IPS DF 6.9 (cell line): ENCODE data around the gene ACSL6.

Experiments used
- DNase-seq: peaks from one replicate; pipeline ENCODE4 v3.0.0-alpha.2; 2013; ENCODE audit warnings: low read depth, low spot score
- H3K27ac ChIP-seq: one replicate; pipeline ENCODE4 v1.5.1; 2013; ENCODE audit warnings: low read length, control low read depth
- H3K27me3 ChIP-seq: 2 replicates; pipeline ENCODE4 v1.6.1; 2013; ENCODE audit warnings: mild to moderate bottlenecking, low read length; ENCODE audit not compliant: control insufficient read depth, insufficient read depth
- H3K36me3 ChIP-seq: 2 replicates; pipeline ENCODE4 v1.6.1; 2013; ENCODE audit warnings: low read length; ENCODE audit not compliant: control insufficient read depth, insufficient read depth
- H3K4me1 ChIP-seq: 2 replicates; pipeline ENCODE4 v1.6.1; 2013; ENCODE audit warnings: low read length; ENCODE audit not compliant: control insufficient read depth, insufficient read depth
- H3K4me3 ChIP-seq: 2 replicates; pipeline ENCODE4 v1.5.1; 2013; ENCODE audit warnings: mild to moderate bottlenecking, low read length
- H3K9me3 ChIP-seq: 2 replicates; pipeline ENCODE4 v1.6.1; 2013; ENCODE audit warnings: low read length, inconsistent platforms; ENCODE audit not compliant: control insufficient read depth, insufficient read depth
- WGBS: extraction: QIAGEN DNeasy Blood & Tissue Kit; methylation state at CpG from one replicate; pipeline ENCODE4 v1.1.7; 2013; ENCODE audit warnings: mixed read lengths, missing lambda C conversion rate; ENCODE audit not compliant: insufficient read length, insufficient coverage; 5-methylcytosine and 5-hydroxymethylcytosine counted together

The ACSL6 gene

GRCh38 chr5:132044207-132044606 lies 32.7 kb upstream of the ACSL6 start:
- Histone ChIP-seq H3K9me3 (no peaks in the 10 kb centered on the region), H3K27me3 (no peaks in the 10 kb centered on the region), H3K4me3 (no peak overlapping the region), H3K27ac (no peak overlapping the region), H3K4me1 (0 out of 2 replicates have a peak, but pooled peaks cover 3% of the 10 kb centered on the region), H3K36me3 (no peaks in the 10 kb centered on the region)
- WGBS: no CpG with 5 or more reads among the region's 10 CpGs
- no peak for DNase-seq

DNA sequence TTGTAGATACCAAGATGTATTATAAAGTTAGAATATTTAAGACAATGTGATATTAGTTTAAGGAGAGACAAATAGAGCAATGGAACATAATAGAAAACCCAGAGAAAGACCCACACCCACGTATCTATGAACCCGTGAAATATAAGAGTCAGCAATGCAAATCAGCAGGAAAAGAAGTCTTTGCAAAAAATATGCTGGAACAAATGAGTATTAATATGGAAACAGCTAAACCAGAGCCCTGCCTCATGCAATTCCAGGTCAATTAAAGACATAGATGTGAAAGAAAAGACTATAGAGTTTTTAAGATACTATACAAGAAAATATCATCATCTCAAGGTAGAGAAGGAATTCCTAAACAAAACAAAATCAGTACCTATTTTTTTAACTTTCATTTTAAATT lies 25.9 kb upstream of the ACSL6 start:
- H3K9me3 ChIP-seq: no peaks in the 10 kb centered on the region
- H3K27me3 ChIP-seq: no peaks in the 10 kb centered on the region
- WGBS: no CpG with 5 or more reads among the region's 2 CpGs
- H3K36me3 ChIP-seq: no peaks in the 10 kb centered on the region
- H3K27ac ChIP-seq: no peak overlapping the region
- H3K4me1 ChIP-seq: no peaks in the 10 kb centered on the region
- H3K4me3 ChIP-seq: no peak overlapping the region
- no peak for DNase-seq

DNA sequence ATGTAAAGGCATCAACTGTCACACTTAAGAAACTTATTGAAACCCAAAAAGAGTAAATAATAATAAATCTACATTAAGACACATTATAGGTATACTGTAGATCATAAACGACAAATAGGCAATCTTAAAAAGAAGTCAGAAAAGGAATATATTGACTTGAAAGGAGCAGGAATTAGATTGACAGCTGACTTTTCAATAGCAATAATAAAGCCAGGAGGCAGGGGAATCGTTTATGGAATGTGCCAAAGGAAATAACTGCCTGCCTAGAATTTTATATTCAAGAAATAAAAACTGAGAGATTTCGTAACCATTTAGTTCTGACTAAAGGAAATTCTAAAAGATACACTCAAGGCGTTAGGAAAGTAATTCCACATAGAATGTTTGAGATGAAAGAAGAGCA lies 21.7 kb upstream of the ACSL6 start:
- no peak overlapping the region for H3K4me3 ChIP-seq
- H3K9me3 ChIP-seq: no peaks in the 10 kb centered on the region
- H3K27me3 ChIP-seq: no peaks in the 10 kb centered on the region
- DNase-seq: no peak
- H3K27ac ChIP-seq: no peak overlapping the region
- no peaks in the 10 kb centered on the region for H3K36me3 ChIP-seq
- H3K4me1 ChIP-seq: no peaks in the 10 kb centered on the region
- WGBS: no CpG with 5 or more reads among the region's 4 CpGs

DNA sequence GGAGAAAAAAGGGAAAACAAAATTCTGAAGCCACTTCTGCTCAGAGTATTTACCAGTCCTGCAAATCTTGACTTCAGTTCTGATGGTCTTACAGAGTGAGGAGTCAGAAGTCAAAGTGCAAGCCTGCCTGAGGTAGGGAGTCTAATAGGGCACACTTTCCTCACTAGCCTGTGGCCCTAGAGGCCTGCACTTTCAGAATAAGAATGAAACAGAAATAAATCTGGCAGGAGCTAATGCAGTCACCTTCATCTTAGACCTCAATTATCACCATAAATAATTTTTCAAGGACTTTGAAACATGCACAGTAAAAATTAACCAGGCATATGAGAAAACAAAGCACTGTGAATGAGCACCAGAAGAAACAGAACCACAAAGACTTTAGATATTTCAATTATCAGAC lies 20.7 kb upstream of the ACSL6 start:
- H3K36me3 ChIP-seq: no peaks in the 10 kb centered on the region
- no peaks in the 10 kb centered on the region for H3K27me3 ChIP-seq
- no peak for DNase-seq

GRCh38 chr5:132030610-132031009 lies 19.2 kb upstream of the ACSL6 start:
- no peak overlapping the region for H3K27ac ChIP-seq
- no peak overlapping the region for H3K4me3 ChIP-seq
- DNase-seq: no peak
- H3K36me3 ChIP-seq: no peaks in the 10 kb centered on the region
- no CpG with 5 or more reads among the region's 2 CpGs for whole genome bisulfite sequencing
- no peaks in the 10 kb centered on the region for H3K9me3 ChIP-seq
- no peaks in the 10 kb centered on the region for H3K4me1 ChIP-seq
- H3K27me3 ChIP-seq: no peaks in the 10 kb centered on the region

More for the DNA sequence above, 20.7 kb upstream of the ACSL6 start:
- no peak overlapping the region for H3K27ac ChIP-seq
- no peak overlapping the region for H3K4me3 ChIP-seq
- H3K4me1 ChIP-seq: no peaks in the 10 kb centered on the region
- H3K9me3 ChIP-seq: no peaks in the 10 kb centered on the region

DNA sequence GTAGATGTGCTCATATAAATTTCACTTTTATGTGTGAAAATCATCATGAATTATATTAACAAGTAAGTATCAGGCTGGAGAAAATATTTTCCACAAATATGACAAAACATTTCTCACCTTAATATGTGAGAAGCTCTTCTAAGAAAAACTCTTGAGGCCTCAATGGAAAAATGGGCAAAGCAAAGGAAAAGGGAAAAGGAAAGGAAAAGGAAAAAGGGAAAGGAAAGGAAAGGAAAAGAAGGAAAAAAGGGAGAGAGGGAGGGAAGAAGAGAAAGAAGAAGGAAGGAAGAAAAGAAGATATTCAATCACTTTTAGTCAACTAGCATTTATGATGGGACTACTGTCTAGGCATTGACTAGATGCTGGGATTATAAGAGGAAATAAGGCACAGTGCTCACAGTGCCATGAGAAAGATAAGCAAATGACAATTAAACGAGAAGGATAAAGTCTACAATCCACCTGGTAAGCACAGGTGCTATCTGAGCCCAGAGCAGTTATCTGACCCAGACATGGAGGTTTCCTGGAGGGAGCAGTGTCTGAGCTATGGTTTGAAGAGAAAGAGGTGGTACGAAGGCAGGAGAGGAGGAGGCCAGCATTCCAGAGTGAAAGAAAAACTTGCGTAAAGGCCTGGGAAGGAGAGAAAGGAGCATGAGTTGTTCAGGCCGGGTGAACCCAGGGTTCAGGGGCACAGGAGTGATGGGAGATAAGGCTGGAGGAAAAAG lies 18.3 kb upstream of the ACSL6 start:
- WGBS: no CpG with 5 or more reads among the region's 4 CpGs
- no peaks in the 10 kb centered on the region for H3K36me3 ChIP-seq
- no peak for DNase-seq
- no peaks in the 10 kb centered on the region for H3K27me3 ChIP-seq
- H3K4me3 ChIP-seq: no peak overlapping the region
- no peaks in the 10 kb centered on the region for H3K4me1 ChIP-seq
- H3K27ac ChIP-seq: no peak overlapping the region
- H3K9me3 ChIP-seq: no peaks in the 10 kb centered on the region

- no CpG with 5 or more reads among the region's 2 CpGs for WGBS
- H3K4me3 ChIP-seq: no peak overlapping the region
- no peaks in the 10 kb centered on the region for H3K36me3 ChIP-seq
- DNase-seq: no peak
- no peak overlapping the region for H3K27ac ChIP-seq
- H3K9me3 ChIP-seq: no peaks in the 10 kb centered on the region
- H3K4me1 ChIP-seq: no peaks in the 10 kb centered on the region
- H3K27me3 ChIP-seq: no peaks in the 10 kb centered on the region
These were observed 15.6 kb upstream of the ACSL6 start for GRCh38 chr5:132027027-132027426.

DNA sequence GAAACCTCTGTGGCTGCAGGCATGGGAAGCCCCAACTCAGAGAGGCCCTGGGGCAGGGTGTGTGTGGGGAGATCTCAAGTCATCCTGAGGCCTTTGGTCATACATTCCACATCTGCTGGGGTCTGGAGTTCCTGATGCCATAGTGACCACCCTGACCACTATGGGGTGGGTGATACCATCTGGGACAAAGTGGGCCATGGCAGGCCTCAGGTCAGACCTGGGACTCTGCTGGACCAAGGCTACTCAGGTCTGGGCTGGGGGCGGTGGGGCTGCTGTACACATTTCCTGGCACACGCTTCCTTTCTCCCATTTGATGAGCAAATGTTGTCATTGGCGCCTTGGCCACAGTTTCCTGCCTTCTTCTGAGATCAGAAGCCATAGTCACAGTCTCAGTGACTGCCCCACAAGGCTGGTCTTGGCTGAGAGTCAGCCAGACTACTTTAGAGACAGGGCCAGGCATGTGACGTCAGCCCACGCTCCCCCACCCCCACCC lies 15.1 kb upstream of the ACSL6 start:
- H3K9me3 ChIP-seq: no peaks in the 10 kb centered on the region
- no peak overlapping the region for H3K4me3 ChIP-seq
- no peaks in the 10 kb centered on the region for H3K36me3 ChIP-seq
- no CpG with 5 or more reads among the region's 5 CpGs for WGBS
- H3K4me1 ChIP-seq: no peaks in the 10 kb centered on the region
- H3K27me3 ChIP-seq: no peaks in the 10 kb centered on the region
- DNase-seq: no peak
- H3K27ac ChIP-seq: no peak overlapping the region

GRCh38 chr5:132025403-132025971 lies 14.0 kb upstream of the ACSL6 start:
- no CpG with 5 or more reads among the region's 7 CpGs for WGBS
- no peaks in the 10 kb centered on the region for H3K36me3 ChIP-seq
- no peak overlapping the region for H3K27ac ChIP-seq
- no peaks in the 10 kb centered on the region for H3K27me3 ChIP-seq
- no peak overlapping the region for H3K4me3 ChIP-seq
- no peak for DNase-seq
- H3K4me1 ChIP-seq: no peaks in the 10 kb centered on the region
- H3K9me3 ChIP-seq: no peaks in the 10 kb centered on the region

GRCh38 chr5:132024789-132025402 lies 13.4 kb upstream of the ACSL6 start:
- no peaks in the 10 kb centered on the region for H3K36me3 ChIP-seq
- no peaks in the 10 kb centered on the region for H3K9me3 ChIP-seq
- H3K4me1 ChIP-seq: no peaks in the 10 kb centered on the region
- no peaks in the 10 kb centered on the region for H3K27me3 ChIP-seq
- no peak overlapping the region for H3K27ac ChIP-seq
- no peak overlapping the region for H3K4me3 ChIP-seq
- WGBS: no CpG with 5 or more reads among the region's 8 CpGs
- no peak for DNase-seq

DNA sequence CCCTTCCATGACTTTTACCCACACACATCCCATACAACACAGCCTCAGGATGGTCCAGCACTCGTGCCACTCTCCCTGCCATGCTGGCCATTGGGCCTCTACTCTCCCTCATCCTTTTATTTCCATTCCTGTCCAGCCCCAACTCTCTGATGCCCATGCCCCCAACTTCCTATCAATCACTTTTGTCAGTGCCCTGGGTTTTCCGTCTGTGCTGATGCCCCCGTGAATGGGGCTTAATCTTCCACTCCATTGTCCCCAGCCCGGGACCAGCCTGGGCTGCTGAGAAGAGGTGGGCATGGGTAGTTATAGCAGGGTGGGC lies 12.6 kb upstream of the ACSL6 start:
- no peak overlapping the region for H3K27ac ChIP-seq
- no peaks in the 10 kb centered on the region for H3K9me3 ChIP-seq
- H3K4me1 ChIP-seq: no peaks in the 10 kb centered on the region
- H3K4me3 ChIP-seq: no peak overlapping the region
- no CpG with 5 or more reads among the region's 4 CpGs for WGBS
- no peaks in the 10 kb centered on the region for H3K27me3 ChIP-seq
- H3K36me3 ChIP-seq: no peaks in the 10 kb centered on the region
- no peak for DNase-seq
